NCI-H2171 (cell line): ENCODE measurements around the gene OR6Y1.

ENCODE experiments used
- DNase-seq: peaks from one replicate; lab custom pipeline; 2025; lab: John Stamatoyannopoulos, UW

Gene OR6Y1, protein sequence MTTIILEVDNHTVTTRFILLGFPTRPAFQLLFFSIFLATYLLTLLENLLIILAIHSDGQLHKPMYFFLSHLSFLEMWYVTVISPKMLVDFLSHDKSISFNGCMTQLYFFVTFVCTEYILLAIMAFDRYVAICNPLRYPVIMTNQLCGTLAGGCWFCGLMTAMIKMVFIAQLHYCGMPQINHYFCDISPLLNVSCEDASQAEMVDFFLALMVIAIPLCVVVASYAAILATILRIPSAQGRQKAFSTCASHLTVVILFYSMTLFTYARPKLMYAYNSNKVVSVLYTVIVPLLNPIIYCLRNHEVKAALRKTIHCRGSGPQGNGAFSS

DNA sequence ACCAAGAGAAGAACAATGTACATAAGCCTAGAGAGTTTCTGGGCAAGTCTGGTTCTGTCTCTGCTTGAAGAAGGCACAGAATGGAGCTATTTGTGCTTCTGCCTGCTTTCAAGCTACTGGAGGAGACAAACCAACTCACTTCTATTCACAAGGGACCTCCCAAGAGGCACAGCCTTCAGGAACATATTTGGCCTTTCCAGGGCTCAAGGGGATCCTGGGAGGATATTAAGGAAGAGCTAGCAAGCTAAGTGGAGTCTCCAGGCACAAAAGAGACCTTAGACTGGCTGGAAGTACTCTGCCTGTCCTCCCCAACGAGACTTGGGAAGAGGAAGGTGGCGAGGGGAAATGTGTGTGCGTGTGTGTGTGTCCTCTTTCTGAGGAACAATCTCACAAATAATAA lies at the start of gene OR6Y1:
Gene OR6Y1 (minus strand): TSS at position 54 of the 400 bp plus-strand sequence. CDS start 6,300 bp downstream, outside the sequence.
- no peak for DNase-seq

DNA sequence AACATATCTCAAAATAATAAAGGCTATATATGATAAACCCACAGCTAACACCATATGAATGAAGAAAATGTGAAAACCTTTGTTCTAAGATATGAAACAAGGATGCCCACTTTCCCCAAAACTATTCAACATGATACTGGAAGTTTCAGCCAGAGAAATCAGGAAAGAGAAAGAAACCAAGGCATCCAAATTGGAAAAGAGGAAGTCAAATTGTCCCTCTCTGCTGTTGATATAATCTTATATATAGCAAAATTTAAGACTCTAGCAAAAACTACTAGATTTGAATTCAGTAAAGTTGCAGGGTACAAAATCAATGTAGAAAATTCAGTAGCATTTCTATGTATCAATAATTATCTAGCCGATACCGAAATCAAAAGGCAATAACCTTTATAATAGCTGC lies 46.5 kb upstream of the OR6Y1 start:
- DNase-seq: no peak

DNA sequence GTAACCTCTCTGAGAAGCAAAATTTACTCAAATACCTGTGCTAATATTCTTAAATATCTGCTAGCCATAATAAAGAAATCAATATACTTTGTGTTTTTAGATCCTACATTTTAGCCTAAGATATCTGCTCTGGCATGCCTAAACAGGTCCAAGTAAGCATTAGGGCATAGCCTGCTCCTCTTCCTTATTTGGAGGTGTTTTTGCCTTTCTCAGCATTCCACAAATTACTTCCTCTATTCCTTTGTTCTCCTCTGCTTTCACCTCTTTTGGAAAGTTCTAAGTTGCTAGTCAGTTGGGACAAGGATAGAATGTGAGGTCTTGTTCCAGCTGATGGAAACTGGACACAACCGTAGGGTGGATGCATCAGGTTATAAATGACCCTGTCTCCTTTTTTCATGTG lies 32.7 kb upstream of the OR6Y1 start:
- no peak for DNase-seq

DNA sequence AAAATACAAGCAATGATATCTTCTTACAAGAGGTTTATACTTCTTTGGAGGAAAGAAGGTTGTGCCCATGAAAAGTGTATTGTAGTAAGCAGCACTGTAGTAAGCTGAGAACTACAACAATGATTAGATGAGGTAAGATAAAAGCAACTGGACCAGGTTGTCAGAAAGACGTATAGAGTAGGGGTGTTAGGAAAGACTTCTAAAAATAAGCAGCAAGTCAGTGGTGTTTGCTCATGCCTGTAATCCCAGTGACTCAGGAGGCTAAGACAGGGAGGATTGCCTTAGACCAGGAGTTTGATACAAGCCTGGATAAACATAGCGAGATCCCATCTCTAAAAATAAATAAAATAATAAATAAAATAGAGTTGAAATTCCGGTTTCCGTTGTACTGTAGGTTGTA lies 29.8 kb upstream of the OR6Y1 start:
- DNase-seq: no peak

DNA sequence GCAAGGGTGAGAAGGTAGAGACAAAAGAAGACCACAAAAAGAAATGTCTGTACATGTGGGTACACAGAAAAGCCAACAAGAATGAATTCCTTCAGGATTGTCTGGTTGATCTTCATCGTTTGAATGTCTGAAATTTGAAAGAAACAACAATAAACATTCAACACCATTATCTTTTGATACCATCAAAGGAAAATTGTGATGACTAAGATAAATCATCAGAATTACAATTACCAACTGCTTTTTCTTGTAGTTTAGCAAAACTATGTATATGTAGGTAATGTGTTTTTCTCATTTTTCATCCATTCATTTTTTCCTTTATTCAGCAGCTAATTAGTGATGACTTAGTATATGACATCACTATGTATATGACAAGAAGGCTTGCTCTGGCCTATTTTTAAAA lies 25.5 kb upstream of the OR6Y1 start, which contains the start of gene OR10X1:
Gene OR10X1 (minus strand): TSS at position 167 of the 400 bp plus-strand sequence. CDS start 0 bp downstream, at position 167.
- DNase-seq: no peak

DNA sequence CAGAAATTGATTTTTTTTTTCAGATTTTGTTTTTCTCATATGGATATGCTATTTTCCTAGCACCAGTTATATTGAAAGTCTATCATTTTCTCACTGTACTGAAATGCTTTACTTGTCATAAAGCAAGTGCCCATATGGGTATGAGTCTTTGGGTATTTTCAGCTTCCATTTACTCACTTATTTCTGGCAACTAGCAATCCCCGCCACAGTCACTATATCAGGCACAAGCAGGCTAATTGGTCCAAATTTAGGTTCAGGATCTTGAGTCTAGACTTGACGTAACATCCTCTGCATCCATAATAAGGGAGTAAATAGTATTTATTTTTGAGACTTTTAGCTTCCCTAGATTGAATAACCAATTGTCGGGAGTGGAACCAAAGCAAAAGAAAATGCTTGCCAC lies 23.4 kb upstream of the OR6Y1 start:
- DNase-seq: no peak

DNA sequence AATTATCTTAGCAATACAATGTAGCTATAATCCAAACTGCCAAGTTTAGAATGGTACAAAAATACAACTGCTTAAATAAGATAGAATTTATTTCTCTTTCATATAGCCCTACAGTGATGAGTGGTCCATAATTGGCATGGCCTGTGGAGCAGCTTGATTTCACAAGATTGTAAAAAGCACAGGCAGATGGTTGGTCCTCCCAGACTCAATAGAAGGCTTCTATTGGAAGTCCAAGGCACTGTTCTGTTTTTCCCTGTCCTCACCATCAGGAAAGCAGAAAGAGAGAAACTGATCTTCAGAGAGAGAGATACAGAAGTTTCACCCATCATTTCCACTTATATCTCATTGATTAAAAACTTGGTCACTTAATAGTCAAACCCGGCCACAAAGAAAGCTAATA lies 18.0 kb upstream of the OR6Y1 start:
- no peak for DNase-seq

DNA sequence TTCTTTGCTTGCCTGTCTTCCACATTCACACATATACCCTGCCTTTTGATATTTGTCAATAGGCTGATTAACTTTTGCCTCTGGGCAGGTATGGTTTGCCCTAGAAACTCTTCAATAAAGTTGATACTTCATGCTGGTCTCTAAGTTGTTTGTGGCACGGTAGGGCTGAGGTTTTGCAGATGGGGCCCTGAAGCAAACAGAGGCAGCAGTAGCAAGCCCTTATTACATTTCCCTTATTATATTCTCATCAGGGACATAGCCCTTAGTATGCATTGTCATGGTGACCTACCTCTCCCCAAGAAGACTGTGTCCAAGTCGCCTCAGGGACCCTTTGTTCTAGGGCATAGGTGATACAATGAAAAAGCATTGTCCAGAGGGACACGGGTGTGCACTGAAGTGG lies 16.3 kb upstream of the OR6Y1 start, which contains the start of gene OR6P1:
Gene OR6P1 (minus strand): TSS at position 101 of the 400 bp plus-strand sequence. CDS start 6,976 bp downstream, outside the sequence.
- DNase-seq: no peak

DNA sequence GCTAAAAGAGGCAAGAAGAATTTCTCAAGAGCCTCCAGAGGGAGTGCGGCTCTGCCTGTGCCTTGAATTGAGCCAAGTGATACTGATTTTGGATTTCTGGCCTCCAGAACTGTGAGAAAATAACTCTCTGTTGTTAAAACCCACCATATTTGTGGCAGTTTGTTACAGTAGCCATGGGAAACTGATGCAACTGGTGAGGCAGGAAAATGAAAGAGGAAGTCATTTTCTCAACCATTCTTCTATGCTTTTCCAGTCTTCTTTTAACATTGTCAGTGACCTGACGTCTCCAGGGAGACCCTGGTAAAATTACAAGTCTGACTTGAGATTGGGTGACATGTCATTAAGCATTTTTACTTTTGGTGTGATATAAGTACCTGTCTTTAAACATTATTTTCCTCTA lies 10.4 kb upstream of the OR6Y1 start:
- no peak for DNase-seq

DNA sequence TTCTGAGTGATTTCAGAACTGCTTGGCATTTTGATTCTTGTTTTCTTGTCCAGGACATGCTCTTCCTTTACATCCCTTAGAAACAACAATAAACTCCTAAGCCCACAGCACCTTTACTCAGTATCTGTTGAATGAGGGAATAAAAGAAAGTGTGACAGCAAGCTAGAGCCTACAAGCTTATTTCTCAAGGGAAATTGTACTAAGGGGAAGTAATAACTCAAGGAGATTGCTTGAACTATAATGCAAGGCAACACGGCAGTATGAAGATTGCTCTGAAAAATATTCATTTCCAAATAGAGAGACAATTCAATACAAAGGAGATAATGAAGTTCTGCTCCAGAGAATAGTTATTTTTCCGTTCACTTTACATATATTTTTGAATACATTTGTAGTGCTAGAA lies 9.6 kb upstream of the OR6Y1 start:
- no peak for DNase-seq

DNA sequence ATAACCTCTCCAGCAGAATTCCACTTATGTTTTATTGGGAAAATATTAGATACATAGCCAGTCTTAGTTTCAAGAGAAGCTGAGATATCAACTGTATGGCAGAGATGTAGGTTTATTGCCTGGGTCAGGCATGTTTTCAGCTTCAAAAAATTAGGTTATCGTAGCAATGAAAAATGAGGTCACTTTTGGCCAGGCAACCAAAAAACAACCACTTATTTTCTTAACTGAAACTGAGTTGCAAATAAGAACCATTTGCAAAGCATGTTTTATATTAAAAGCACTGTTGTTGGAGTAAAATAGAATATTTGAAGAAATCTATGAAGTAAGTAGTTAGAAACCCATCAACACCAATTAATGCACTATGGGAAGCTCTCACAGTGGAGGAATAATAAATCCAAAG lies 5.5 kb upstream of the OR6Y1 start:
- no peak for DNase-seq

DNA sequence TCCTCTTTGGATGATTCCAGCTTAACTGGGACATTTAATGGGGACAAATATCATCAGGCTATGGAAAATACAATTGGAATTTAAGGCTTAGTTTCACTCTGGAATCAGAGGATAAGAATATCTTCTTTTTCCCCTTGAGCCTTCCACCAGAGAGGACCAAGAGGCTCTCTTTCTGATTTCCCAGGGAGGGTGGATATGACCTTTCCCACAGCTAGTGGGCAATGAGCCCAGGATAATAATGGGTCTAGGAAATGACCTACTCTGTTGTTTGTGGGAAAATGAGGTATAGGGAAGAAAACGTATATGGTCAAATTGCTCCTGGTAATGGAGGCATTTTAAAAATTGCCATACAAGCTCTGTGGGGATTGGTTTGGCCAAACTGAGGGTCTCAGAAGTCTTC lies 1.9 kb downstream of the OR6Y1 start:
- DNase-seq: no peak

DNA sequence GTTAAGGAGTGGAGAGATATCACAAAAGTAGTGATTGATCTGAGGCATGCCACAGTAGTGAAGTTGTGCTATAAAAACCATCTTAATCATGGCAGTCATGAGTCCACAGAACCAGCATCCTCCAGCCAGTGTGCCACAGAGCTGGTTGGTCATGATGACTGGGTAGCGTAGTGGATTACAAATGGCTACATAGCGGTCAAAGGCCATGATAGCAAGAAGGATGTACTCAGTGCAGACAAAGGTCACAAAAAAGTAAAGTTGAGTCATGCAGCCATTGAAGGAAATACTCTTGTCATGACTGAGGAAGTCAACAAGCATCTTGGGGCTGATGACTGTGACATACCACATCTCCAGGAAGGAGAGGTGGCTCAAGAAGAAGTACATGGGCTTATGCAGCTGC lies 6.7 kb downstream of the OR6Y1 start:
- DNase-seq: no peak

DNA sequence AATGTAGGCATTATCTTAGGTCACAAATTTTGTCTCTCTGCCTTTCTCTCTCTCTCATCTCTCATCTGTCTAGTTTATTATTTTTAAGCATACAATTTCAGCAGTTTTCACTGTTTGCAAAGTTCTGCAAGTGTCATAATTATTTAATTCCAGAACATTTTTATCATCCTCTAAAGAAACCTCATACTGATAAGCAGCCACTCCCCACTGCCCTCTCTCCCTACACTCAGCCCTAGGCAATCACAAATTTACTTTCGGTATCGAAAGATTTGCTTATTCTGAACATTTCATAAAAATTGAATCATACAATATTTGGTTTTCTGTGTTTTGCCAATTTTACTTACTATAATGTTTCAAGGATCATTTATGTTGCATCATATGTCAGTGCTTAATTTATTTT lies 16.6 kb downstream of the OR6Y1 start:
- DNase-seq: no peak

DNA sequence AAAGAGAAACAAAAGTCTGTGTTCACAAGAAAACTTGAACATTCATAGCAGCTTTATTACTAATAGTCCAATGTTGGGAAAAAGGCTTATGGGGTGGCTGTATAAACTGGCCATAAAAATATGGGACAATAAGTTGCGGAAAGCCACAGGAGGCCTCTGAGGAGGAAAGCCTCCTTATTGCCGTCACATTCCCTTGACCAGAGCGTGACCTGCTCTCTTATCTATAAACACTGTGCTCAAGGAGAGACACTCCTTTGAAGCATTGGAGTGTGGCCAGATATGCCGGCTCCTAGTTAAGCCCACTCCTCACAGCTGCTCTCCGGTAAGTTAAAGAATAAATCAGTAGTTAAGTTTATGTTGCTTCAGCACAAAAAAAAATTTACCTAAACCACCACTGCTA lies 19.7 kb downstream of the OR6Y1 start:
- DNase-seq: no peak

DNA sequence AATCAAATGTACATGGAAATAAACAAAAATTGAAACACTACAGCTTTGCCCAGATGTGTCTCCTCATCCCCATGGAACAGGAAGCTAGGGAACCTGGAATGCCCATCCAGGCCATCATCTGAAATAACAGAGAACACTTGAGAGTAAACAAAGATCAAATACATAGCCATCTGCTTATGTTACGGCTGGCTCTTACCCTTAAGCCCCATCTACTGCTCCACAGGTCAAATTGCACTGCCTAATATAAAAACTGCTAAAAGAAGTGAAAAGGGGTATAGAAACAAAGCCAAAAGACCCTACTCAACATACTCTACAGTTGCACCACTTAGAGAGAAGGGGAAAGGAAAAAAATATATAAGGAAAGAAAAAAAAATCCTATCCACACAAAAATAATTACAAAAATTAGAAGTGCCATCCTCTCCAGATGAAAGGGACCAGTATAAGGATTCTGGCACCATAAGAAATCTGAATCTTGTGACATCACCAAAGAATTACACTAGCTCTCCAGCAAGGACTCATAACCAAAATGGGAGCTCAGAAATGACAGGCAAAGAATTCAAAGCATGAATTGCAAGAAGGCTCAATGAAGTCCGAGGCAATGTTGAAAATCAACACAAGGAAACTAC lies 26.9 kb downstream of the OR6Y1 start:
- peak; percentile 7 for DNase-seq

DNA sequence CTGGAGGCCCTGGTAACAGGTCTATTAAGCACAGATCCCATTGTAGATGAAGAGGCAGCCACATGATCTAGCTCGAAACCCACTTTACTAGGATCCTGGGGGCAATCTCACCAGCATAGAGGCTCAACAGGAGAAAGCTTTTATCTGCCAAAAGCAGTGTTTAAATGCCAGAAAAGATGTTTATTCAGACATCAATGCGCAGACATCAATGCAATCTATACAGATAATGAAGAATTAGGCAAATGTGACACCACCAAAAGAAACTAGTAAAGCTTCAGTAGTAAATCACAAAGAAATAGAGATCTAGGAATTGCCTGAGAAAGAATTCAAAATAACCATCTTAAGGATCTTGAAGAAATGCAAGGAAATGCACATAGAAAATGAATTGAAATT lies 32.5 kb downstream of the OR6Y1 start:
- DNase-seq: no peak

DNA sequence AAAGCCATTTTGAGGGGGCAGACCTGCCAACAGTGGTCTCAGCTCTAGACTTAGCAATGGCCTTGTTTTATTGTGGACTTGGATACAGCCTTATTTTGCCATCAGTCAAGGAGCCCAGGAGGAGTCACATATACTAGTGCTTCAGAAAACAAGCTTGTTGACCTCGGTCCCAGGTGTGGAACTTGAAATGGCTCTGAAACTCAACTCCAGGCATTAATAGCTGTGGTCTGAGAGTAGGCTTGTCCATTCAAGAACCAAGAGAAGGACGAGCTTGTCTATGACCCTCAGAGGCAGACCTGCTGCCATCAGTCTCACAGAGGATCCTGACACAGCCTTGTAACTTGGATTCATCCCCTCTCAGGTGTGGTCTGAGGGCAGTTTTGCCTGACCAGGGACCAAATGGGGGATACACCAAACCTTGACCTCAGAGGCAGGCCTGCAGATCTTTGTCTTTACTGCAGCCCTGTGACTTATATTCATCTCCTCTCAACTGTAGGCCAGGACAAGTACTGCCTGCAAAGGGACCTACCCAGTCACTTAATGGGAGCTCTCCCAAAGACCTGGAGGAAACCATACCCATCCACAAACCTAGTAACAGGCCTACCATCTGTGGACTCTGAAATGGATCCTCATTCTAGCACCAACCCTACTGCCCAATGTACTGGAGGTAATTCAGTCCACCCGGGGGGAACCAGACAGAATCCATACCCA lies 33.1 kb downstream of the OR6Y1 start:
- no peak for DNase-seq

DNA sequence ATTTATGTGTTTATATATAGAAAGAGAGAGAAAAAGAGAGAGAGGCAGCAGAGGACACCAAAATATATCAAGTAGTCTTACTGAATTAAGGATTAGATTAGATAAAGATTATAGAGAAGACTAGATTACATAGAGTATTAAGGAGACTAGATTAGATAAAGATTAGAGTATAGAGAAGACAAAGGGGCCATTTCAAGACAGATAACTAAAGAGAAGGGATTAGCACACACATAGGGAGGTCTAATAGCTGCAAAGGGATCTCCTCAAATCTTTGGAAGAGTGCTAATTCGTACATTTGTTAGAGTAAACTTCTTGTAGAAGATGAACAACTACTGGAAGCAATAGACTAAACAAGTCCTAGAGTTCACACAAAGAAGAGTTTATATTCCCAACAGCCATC lies 34.2 kb downstream of the OR6Y1 start:
- DNase-seq: no peak

DNA sequence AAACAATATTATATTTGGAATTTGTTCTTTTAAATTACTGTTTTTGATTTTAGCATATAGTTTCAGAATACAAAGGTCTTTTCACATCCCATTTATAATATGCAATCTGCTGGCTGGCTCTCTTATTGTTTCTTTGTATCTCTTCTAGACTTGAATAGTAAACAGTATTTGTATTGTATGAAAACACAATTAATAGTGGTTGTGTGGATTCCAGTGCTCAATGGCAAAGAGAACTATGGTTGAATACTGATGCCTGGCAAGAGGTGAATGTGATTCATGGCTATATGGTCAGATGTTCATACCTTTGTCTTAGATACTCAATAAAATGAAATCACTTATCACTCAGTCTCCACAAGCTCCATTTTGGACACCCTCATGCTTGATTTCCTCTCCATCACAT lies 37.2 kb downstream of the OR6Y1 start:
- DNase-seq: no peak

DNA sequence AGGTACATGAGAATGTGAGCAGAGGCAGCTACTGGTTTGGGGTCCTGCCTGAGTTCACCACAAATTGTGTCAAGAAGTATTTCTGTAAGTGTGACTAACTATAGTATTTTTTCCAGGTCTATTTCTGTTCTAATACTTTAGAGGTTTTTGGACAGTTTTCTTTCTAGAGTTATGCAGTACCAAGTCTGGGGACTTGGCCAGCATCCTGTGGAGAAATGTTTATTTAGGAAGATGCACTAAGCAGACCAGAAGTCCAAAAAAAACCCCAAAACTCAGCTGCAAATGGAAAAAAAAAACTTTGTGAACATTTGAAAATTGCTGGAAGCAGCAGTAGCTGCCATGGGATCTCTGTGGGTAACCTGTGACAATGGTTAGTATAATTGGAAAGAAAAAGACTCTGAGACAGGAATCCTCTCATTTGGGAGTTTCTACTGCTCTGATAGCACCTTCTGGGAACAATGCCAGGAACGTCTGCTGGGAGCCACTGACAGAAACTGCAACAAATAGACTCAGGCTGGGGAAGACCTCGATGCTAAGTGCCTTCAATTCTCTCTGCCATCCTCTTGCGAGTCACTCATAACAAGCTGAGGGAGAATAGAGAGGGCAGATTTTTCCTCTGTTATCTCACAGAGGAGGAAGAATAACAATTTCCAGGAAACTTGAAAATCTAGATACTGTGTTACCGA lies 44.6 kb downstream of the OR6Y1 start:
- no peak for DNase-seq

DNA sequence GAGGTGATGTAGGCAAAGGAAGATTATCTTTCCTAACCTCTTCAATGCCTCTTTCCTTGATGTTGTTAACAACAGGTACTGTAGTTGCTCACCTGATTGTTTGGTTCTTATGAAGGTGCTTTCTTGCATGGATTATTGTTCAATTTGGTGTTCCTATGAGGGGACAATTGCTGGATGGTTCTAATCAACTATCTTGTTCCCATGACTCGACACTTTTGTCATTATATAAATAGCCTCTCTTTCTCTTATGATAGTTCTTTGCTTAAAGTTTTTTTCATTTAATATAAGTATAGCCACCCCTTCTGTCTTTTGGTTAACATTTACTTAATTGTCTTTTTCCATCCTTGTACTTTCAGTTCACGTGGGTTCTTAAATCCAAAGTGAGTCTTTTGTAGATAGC lies 46.7 kb downstream of the OR6Y1 start:
- no peak for DNase-seq
